GM19395 (cell line): ENCODE measurements around the gene TYMP.

Experiments used
- ATAC-seq: cut with Tn5 transposase; IDR thresholded peaks from one replicate; pipeline ENCODE4 v1.9.1; 2021; ENCODE audit warnings: mild to moderate bottlenecking, moderate library complexity; ENCODE audit not compliant: unreplicated experiment

The TYMP gene

GRCh38 chr22:50486561-50487289 is 43.1 kb downstream of the TYMP start, which contains the start of gene MIOX:
MIOX (plus strand) TSS chr22:50486859; CDS start chr22:50486898, 39 bp downstream.
- no peak for ATAC-seq

GRCh38 chr22:50485221-50486131 is 44.3 kb downstream of the TYMP start:
- no peak for ATAC-seq

- no peak for ATAC-seq
Observed at GRCh38 chr22:50483977-50484853, 45.6 kb downstream of the TYMP start.

- ATAC-seq: no peak
Observed at GRCh38 chr22:50483556-50483955, 46.3 kb downstream of the TYMP start.

- ATAC-seq: no peak
Observed at GRCh38 chr22:50483106-50483505, 46.7 kb downstream of the TYMP start.

GRCh38 chr22:50482107-50483074 is 47.4 kb downstream of the TYMP start:
- no peak for ATAC-seq

GRCh38 chr22:50481440-50482106 is 48.2 kb downstream of the TYMP start, which contains the start of gene ADM2:
ADM2 (plus strand) TSS chr22:50481543; CDS start chr22:50481848, 305 bp downstream.
- no peak for ATAC-seq

- no peak for ATAC-seq
Observed at GRCh38 chr22:50481045-50481439, 48.8 kb downstream of the TYMP start.

- no peak for ATAC-seq
Observed at GRCh38 chr22:50479721-50480120, 50.1 kb downstream of the TYMP start.

GRCh38 chr22:50477923-50478322 is 51.9 kb downstream of the TYMP start:
- no peak for ATAC-seq

- ATAC-seq: no peak
Observed at GRCh38 chr22:50476868-50477267, 52.9 kb downstream of the TYMP start.
